Stimulated activated CD4-positive, alpha-beta T cell treated with anti-CD3 and anti-CD28 coated beads, Interleukin-2, amount 100 ng/mL, for 4 hours (primary cell): ENCODE measurements around the gene ZFAND3.
"Not testable (repeated sequence)": the region's sequence is repeated elsewhere in the genome, so short reads cannot be mapped to it uniquely, and the experiment has no call there.

ENCODE experiments used
- DNase-seq: peaks from one replicate; pipeline ENCODE4 v3.0.0-alpha.2; 2020; ENCODE audit warnings: low read depth

Gene ZFAND3

GRCh38 chr6:37936906-37937305 is 117.4 kb downstream of the ZFAND3 start:
- no peak for DNase-seq

GRCh38 chr6:37938909-37939308 is 119.4 kb downstream of the ZFAND3 start:
- DNase-seq = no peak

GRCh38 chr6:37940074-37940847 is 120.7 kb downstream of the ZFAND3 start:
- DNase-seq = no peak

DNA sequence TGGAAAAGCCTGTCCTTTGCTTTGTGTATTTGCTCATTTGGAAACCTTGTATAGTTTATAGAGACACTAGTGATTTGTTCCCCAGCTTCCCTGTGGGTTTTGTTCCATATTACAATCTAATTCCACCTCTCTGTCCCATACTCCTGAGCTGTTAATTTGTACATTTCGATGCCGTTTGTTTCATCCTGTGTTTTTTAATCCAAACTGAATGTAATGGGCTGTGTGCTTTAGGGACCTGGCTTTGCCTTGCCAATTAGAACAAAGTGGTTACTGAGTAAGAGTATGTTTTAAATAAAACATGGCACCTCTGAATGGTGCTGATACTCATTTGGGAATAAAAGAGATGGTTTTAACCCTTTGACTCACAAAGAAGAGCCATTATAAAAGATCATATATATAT is 122.3 kb downstream of the ZFAND3 start:
- no peak for DNase-seq

GRCh38 chr6:37942606-37943376 is 123.3 kb downstream of the ZFAND3 start:
- DNase-seq = no peak

DNA sequence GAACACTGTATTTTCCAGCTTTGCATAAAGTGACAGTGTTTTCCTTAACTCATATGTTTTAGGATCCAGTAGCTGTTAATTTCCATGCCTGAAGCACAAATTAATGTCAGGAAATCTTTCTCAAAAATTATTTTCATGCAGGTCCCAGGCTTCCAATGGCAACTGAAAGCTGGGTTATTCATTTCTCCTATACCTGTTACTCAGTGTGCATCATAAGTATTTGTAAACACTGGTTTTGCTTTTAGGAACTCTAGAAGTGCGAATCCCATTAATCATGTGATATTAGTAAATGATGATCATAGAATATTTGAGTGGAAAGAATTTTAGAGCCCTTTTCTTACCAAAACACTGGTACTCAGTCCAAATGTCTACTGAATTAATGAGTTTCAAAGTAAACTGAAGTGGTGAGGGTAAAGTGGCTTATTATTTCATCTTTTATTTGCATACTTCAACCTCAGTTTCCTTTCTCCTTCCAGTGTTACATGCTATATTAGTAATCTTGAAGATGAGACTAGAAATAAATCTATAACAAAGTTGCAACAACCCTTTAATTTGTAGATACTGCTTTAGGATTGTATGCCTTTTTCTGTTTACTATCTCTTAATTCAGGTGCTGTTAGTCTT is 124.0 kb downstream of the ZFAND3 start:
- DNase-seq = no peak

GRCh38 chr6:37946057-37946456 is 126.5 kb downstream of the ZFAND3 start:
- DNase-seq = no peak

DNA sequence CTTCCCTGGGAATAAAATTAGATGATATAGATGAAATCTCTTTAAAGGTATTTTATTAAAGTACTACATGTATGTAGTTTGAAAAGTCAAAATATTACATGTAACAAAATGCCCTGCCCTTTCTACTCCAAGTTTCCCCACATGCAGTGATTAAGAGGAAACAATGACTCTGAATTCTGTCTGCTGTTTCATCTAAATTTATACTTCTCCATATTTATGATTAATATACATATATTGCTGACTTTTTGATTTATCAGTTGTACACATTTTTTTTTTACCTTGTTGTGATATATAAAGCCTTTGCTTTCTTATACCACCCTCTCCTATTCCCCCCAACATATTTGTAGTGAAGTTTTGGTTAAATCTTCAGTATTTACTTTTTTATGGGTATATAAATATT is 127.9 kb downstream of the ZFAND3 start:
- no peak for DNase-seq

DNA sequence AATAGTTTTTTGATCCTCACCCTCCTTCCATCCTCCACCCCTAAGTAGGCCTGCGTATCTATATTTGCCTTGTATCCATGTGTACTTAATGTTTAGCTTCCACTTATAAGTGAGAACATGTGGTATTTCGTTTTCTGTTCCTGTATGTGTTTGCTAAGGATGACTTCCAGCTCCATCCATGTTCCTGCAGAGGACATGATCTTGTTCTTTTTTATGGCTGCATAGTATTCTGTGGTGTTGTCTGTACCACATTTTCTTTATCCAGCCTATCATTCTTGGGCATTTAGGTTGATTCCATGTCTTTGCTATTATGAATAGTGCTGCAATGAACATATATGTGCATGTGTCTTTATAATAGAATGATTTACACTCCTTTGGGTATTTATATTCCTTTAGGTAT is 129.1 kb downstream of the ZFAND3 start:
- DNase-seq = not testable (repeated sequence)

- no peak for DNase-seq
Observed at GRCh38 chr6:37952027-37952426, 132.5 kb downstream of the ZFAND3 start.

- no peak for DNase-seq
Observed at GRCh38 chr6:37954791-37955190, 135.3 kb downstream of the ZFAND3 start.

- no peak for DNase-seq
Observed at GRCh38 chr6:37956711-37957275, 137.3 kb downstream of the ZFAND3 start.

GRCh38 chr6:37959061-37959460 is 139.5 kb downstream of the ZFAND3 start:
- DNase-seq = no peak

DNA sequence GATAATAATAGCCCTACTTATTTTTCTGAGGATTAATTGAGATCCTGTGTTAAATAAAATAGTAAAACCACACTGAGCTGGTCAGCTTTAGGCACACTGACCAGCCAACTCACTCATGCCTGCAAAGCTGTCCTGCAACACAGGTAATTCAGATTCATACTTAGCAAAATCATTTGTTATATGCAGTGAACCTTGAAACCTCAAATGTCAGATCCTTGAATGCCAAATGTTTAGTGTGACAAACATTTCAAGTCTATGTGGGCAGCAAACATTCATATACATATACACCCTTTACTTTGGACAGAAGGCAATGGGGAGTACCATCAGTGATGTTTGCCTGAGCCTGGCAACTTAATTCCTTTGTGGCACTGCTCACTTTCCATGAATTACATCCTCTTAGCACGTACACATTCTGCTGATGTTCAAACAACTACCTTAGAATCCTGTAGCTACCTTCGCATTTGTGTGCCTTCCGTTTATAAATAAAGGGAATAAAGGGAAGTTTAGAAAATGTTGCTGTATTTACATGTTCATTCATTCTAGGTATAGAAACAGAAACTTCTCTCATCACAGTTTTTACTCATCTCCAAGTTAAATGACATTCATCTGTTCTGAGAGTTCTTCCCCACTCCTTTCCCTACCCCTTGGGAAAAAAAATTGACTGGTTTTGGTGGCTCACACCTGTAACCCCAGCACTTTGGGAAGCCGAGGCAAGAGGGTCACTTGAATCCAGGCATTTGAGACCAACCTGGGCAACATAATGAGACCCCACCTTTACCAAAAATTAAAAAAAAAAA is 140.8 kb downstream of the ZFAND3 start:
- no peak for DNase-seq

DNA sequence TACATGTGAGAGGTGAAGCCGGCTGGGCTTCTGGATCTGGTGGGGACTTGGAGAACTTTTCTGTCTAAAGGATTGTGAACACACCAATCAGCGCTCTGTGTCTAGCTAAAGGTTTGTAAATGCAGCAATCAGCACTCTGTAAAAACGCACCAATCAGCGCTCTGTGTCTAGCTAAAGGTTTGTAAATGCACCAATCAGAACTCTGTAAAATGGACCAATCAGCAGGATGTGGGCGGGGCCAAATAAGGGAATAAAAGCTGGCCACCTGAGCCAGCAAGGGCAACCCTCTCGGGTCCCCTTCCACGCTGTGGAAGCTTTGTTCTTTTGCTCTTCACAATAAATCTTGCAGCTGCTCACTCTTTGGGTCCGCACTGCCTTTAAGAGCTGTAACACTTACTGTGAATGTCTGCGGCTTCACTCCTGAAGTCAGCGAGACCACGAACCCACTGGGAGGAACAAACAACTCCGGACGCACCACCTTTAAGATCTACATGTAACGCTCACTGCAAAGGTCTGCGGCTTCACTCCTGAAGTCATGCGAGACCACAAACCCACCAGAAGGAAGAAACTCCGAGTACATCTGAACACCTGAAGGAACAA is 143.1 kb downstream of the ZFAND3 start:
- DNase-seq = not testable (repeated sequence)

DNA sequence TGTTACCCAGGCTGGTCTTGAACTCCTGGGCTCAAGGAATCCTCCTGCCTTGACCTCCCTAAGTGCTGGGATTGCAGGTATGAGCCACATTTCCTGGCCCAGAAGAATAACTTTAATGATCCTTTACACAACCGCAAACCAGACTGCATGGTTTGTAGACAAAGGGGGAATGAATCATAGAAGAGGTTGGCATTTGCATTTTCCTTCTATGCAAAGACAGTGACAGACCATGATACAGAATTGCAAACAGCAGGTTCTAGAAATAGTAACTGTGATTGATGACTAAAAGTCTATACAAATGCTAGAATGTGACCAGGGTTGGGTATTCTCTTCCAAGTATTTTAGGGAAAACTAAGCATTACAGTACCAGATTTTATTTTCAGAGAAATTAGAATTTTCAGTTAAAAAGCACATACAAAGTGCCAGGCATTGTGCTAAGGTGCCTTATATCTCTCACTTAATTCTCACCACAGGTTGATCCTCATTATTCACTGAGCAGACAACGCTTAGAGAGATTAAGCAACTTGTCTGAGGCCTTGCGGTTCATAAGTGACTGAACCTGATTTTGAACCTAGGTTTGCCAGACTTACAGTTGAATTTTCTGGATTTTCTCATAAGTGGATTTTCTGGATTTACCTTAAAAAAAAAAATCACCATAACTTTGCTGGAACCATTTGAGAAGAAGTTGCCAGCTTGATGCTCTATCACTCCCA is 146.6 kb downstream of the ZFAND3 start:
- no peak for DNase-seq

DNA sequence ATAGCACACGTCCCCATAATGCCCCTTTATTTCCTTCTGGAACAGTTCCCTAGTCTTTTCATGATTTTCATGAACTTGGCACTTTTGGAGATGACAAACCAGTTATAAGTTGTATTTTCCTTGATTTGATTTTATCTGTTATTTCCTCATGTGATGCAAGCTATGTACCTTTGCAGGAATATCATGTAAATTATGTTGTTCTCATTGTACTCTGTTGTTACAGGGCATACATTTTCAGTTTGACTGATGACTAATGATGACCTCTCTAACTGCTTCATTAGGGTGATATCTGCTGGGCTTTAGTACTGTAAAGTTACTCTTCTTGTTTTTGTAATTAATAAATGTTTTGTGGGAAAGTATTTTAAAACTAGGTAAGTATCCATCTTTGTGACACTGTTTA is 147.3 kb downstream of the ZFAND3 start:
- DNase-seq = no peak

DNA sequence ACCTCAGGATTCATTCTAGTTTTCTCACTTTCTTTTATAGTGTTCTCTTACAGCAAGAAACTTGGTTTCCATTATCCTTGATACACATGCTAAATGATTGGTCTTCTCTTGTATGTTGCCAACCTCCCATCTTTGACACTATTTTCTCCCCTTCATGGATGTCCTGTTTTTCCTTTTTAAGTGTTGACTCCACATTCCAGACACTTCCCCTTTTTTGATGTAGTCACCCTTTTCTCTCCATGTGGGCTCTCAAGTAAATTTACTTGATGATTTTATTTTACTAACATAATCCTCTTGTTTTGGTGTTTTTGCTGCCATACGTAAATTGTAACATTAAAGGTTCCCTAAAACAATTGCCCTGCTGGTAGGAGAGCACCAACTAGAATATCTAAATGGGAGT is 148.1 kb downstream of the ZFAND3 start:
- no peak for DNase-seq

- DNase-seq = no peak
Observed at GRCh38 chr6:37971266-37971665, 151.7 kb downstream of the ZFAND3 start.

DNA sequence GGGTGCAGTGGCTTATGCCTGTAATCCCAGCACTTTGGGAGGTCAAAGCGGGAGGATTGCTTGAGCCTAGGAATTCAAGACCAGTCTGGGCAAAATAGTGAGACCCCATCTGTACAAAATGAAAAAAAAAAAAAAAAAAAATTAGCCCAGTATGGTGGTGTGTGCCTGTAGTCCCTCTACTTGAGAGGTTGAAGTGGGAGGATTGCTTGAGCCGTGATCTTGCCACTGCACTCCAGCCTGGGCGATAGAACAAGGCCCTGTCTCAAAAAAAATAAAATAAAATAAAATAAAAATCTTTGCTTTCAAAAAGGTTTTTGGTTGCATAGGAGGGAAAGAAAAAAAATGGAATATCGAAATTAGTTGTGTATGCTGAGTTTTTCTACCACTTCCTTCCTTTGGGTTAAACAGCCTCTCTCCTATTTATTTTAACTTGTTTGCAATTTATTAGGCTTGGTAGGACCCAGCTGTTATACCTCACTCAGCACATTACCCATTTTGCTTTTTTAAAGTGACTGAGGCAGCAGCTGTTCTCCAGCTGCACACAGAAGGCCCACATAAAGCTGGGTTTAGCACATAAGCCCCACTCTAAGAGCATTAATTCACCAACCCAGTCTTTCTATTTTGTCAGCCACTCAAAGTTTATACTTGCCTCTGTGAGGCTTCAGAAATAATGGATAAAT is 152.3 kb downstream of the ZFAND3 start:
- DNase-seq = no peak
